HG03045 (cell line): Measurements from ENCODE around the gene CST1.
"Not testable (repeated sequence)": the region's sequence is repeated elsewhere in the genome, so short reads cannot be mapped to it uniquely, and the experiment has no call there.

Source experiments
- ATAC-seq: cut with Tn5 transposase; IDR thresholded peaks from one replicate; pipeline ENCODE4 v1.9.1; 2021; ENCODE audit warnings: mild to moderate bottlenecking, moderate library complexity; ENCODE audit not compliant: unreplicated experiment

Gene CST1

DNA sequence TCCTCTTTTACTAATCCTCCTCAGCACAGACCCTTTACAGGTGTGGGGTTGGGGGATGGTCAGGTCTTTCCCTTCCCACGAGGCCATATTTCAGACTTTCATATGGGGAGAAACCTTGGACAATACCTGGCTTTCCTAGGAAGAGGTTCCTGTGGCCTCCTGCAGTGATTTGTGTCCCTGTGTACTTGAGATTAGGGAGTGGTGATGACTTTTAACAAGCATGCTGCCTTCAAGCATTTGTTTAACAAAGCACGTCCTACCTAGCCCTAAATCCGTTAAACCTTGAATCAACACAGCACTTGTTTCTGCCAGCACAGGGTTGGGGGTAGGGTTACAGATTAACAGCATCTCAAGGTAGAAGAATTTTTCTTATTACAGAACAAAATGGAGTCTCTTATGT, 6.1 kb upstream of the CST1 start:
- ATAC-seq = not testable (repeated sequence)

DNA sequence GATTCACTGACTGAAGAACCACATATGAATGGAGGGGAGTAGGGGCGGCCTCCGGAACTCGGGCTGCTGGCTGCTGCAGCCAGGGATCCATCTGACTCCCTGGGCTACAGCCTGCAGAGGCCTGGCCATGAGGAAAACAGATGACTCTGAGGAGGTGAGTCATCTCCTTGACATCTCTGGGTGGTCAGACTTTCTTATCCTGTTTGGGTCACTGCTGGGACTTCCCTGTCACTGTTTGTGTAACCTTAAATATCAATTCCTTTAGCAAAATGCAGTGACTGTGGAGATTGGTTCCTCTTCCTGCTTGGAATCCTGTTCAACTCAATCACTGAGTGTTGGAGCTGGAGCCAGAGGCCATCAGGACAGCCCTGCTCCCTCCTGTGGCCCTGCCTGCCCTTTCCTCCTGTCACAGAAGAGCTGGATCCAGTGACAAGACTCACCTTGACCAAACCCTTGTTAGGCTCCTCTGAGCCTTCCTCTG, 4.4 kb upstream of the CST1 start:
- ATAC-seq = not testable (repeated sequence)

DNA sequence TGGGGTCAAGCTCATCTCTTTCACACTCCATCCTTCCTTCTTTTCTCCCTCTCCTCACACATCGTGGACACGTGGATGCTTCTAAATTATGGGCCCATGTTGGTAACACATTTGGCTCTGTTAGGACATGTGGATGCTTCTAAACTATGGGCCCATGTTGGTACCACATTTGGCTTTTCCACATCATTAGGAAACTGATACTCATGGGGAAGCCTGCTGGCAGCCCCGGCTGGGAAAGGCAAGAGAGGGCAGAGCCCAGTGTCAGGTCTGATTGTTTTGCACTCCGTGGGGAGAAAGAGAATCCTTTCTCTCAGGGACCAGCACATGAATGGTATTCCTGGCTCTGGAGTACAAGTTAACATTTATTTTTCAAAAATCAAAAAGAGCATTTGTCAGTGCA, 4.0 kb upstream of the CST1 start:
- no peak for ATAC-seq

DNA sequence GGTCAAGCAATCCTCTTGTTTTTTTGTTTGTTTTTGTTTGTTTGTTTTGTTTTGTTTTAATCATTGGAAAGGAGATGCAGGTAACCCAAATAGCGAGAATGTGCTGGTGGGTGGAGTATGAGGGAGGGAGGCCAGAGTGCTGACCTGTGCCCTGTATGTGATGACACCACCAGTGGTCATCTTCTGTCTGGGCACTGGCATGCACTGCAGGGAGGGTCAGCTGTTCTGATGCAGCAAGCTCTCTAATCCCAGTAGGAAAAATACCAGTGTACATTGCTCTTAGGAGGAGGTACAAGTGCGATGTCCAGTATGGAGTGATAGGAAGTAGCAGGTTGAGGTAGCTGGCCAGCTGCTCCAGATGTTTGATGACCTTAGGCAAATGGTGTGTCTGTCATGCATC, 2.9 kb upstream of the CST1 start:
- ATAC-seq = no peak

DNA sequence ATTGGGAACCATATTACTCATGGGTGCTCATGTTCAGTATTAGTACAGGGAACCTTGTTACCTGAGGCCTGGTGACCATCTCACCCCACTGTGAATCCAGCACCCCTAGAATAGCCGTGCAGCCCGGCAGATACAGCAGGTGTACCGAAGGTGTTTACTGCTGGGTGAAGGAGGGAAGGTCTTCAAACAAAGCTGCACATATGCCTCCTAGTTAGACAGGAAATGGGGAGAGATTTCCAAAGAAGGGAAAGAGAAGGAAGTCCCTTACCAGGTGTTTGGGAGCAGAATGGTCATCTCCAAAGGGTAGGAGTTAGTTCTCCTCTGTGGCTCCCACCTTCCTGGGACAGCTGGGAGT, 2.4 kb upstream of the CST1 start:
- no peak for ATAC-seq

DNA sequence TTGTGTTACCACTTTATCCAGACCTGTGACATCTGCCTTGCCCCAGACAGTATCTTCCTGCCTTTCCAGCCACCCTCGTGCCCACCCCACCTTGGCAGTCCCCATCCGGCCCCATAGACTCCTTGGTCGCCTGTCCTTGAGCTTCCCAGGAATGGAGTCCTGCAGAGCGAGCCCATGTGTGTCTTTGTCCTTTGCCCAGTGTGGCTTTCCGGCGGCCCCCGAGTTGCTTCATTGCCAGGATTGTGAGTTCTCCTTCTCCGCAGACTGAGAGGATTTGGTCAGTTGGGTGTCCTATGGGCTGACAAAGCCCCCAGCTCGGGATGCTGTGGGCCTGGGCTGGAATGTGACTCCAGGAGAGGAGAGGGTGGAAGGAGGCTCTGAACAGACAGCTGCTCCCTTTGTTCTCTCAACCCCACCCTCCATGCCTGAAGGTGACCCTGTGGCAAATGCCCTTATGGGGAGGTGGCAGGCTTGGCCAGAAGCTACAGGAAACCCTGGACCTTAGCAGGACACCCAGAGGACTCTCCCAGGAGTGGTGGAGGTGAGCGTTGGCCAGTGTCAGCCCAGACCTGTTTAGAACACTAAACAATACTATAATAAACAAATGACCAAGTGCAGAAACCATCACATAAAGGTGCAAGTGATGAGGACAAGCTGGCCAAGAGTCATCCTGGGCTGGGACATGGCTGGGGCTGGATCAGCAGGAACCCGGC, 1.9 kb upstream of the CST1 start:
- ATAC-seq = no peak

DNA sequence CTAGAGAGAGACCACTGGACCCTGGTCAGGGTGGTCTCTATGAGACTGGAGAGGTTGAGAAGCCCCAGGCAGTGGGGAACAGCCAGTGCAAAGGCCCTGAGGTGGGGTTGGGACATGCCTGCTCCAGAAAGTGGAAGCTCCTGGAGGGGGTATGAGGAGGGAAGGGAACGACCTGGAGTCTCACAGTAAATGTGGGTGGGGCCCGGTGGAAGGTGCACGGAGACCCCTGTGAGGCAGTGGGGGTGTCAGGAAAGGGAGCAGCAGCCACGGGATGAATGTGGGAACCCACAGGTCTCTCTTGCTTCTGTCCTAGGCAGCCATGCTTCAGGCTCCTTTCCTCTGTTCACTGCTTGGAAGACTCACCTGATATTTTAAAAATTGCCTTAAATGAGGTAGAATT, 1.3 kb upstream of the CST1 start:
- no peak for ATAC-seq

DNA sequence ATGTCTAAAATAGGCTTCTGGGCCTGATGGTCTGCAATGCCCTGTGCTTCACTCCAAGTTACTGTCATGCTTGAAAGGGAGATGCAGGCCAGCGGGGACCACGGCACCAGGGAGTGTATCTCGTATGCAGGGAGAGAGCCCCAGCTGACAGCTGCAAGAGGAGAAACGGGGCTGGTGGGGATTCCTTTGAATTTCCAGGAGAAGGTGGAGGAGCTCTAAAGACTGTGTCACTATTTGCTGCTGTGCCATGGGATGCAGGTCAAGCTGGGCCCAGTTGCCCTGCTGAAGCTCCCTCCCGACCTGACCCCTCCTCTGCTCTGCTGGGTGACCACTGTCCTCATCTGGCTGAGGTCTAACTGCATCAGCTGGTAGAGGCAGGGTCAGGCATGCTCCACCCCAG, 989 bp downstream of the CST1 start:
- ATAC-seq = no peak

DNA sequence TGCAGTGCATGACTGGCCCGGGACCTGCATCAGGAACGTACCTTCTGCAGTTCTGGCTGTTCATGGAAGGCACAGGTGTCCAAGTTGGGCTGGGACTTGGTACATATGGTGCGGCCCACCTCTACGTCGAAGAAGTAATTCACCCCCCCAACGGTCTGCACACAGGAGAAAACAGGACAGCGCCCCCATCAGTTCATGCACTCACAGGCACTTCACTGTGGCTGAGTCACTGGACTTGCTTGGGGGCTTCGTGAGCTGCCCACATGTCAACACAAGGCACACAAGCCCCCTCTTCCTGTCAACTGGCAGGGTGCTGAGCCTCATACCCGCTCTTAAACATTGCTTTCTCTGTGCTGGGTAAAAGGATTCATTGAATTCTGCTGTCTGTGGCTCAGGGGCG, 1.8 kb downstream of the CST1 start:
- not testable (repeated sequence) for ATAC-seq

DNA sequence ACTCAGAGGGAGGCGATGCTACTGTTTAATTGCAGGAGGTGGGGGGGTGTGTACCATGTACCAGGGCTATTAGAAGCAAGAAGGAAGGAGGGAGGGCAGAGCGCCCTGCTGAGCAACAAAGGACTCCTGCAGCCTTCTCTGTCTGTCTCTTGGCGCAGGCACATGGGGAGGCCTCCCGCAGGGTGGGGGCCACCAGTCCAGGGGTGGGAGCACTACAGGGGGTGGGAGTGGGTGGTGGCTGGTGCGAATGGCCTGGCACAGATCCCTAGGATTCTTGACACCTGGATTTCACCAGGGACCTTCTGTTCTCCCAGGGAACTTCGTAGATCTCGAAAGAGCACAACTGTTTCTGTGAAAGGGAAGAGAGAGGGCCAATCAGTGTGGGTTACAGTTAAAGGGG, 3.2 kb downstream of the CST1 start:
- ATAC-seq = not testable (repeated sequence)

DNA sequence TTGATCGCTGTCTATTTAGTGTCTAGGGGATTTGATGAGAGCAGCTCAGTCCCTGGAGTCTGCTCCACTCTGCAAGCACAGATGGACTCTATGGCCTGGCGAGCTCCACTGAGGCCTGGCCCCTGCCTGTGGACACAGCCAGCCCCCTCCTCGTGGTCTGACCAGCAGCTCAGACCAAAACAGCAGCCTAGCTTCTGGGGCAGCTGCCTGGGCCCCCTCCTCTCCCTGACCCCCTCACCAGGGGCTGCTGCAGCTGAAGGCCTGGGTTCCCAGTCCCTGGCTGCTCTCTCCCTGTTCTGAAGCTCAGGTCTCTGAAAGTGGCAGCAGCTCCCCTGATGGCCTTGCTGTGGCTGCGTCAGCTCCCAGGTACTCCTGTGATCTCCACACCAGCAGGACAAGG, 3.6 kb downstream of the CST1 start:
- not testable (repeated sequence) for ATAC-seq

DNA sequence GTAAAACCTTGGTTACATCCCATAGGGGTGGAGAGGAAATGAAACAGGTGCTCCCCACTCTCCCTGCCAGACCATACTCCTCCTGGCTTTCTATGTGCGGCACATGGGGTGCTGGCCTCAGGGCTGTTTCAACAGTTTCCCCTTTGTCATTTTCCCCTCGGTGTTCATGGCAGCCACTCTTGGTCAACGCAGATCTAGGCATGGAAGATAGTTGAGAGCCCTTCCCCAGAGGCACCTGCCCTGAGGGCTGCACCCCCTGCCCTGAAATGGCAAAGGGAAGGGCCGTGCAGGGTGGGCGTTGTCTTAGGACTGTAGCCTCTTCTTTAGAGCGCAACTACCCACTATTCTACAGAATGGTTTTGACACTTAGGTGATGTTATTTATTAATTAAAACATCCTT, 4.4 kb downstream of the CST1 start:
- ATAC-seq = no peak

DNA sequence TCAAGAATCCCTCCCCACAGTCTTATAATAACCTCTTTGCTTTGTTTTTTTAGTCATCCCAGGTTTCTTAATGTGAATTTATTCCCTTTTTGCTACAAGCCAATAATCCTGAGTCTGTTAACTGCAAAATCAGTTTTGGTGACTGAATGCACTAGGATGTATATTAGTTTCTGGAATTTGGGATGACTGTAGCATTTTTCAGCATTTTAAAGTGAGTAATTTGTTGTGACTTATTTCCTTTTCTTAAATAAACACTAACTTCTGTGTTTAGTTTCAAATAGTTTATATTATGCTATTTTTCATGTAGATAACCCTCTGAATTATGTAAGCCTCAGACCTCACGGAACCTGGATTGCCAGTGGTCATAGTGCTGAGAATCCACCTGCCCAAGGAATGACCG, 5.5 kb downstream of the CST1 start:
- no peak for ATAC-seq

DNA sequence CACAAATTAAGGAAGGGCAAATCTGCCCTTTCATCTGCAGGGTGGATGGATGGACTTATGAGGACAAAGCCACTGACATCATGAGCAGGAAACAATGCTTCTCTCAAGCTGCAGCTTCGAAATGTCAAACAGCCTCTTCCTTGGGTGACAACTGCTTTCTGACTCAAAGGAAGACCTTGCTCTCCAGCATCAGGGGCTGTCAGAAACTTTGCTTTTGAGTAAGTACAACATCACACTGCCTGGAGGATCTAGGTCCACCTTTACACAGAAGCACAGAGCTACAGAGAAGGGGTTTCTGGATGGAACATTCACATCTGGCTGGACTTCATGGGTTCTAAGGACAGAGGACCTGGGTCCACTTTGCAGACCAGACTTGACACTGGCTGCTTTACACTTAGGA, 5.9 kb downstream of the CST1 start:
- ATAC-seq = no peak

DNA sequence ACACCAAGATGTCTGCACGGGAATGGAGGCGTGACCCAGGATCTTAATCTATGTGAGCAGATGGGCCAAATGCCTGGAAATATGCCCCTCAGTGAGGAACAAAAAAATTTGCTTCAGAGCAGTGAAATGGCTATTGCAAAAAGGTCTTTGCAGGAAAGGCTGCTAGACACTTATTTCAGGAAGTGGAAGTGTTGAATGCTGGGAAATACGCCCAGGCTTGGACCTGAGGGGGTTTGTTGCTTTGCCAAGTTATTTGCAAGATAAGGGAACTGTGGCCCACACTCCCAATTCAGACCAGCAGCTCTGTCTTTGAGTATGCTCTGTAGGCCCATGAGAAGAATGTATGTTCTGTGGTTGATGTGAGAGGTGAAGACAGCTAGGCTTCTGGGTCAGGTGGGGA, 15.3 kb downstream of the CST1 start:
- not testable (repeated sequence) for ATAC-seq

DNA sequence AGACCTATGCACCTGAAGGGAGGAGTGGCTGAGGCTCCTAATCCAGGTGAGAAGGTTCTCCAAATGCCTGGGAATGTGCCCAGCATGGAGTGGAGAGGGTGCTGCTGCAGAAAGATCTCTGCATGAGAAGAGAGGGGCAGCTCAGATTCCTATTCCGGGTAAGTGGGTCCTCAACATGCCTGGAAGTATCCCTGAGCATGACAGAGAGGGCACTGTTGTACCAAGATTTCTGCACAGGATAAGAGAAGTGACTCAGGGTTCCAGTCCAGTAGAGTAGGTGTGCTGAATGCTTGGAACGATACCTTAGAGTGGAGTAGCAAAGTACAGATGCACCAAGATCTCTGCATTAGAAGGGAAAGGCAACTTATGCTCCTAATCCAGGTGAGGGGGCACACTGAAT, 15.8 kb downstream of the CST1 start:
- ATAC-seq = not testable (repeated sequence)

DNA sequence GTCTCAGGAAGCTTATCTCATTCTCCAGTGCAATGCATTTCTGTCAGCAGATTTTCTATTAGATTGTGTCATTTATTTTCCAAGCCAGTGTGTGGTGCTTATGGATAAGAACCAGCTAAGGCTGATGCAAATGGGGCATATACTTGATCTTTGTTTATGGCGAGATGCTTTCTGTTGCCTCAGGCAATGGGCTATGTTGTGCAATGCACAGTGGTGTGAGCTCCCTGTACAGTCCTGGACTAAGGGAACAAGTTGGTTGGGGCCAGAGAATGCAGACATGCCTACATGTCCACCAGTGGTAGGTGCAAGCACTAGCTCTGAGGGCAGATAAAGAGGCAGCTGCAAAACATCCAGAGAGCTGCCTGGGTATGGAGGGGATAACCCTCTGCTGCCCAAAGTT, 16.3 kb downstream of the CST1 start:
- not testable (repeated sequence) for ATAC-seq

DNA sequence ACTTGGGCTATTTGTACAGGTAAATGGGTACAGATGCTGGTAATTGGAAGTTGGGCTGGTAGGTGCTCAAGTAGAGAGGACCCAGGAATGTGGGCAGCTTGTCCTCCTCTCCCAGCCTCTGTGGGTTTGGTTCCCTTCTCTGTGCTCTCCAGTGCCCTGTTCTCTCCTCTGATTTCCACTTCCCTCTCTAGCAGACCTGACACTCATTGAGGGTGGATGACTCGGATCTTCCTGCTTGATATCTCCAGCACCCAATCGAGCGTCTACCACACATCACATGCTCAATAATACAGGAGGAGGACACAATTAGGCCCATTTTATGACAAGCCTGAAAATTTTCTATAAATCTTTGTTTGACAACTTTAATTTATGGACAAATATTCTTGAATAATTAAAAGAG, 23.7 kb downstream of the CST1 start:
- ATAC-seq = no peak

DNA sequence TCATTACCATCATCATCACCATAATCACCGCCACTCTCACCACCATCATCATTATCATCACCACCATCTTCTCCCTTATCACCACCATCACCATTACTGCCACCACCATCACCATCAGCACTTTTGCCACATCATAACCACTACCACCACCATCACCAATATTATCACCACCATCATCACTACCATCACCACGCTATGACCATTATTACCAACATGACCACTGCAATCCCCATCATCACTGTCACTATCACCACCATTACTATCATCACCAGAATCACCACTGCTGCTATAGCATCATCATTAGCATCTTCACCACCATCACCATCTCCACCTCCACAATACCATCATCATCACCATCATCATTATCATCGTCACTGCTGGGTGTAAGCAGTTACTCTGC, 25.6 kb downstream of the CST1 start:
- ATAC-seq = no peak

DNA sequence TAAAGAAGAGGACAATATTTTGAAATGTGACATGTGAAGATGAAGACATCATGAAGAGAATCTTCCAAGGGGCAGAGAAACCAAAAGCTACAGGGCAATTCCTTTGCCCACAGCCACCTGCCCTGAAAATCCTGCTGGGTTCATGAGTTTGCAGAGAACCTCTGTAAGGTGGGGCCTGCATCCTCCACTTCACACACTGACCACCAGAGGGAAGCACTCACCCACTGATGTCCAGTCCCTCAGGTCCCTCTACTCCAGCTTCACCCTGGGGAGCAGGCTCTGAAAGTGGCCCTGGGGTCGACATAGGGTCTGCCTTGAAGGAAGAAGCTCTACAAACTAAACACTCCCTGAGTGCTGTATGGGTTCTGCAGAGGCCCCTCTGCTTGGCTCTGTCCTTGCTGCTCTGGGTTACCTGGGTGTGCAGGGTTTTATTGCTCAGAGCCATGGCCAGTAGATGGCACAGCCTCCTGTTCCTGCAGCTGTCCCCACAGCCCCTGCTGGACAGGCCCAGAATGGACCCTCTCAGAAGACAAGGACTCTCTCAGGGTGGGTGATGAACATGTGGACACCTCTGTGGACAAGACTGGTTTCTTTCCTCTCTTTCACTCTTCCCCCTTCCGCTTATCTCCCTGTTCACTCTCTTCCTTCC, 27.0 kb downstream of the CST1 start:
- not testable (repeated sequence) for ATAC-seq

DNA sequence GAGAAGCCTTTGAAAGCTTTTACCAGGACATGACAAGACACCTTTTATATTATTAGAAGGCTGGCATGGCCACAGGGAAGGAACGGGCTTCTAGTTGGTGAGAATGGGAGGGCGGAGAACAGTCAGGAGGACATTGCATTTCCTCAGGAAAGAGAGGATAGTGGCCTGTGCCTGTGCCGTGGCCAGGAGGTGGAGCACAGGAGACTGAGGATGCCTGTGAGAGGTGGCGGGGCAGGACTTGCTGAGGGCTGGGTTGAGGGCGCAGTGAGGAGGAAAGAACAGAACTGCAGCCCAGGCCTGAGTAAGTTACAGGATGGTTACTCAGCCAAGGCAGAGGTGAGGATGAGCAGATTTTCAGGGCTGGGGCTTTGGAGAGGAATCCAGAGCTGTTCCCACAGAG, 27.9 kb downstream of the CST1 start:
- not testable (repeated sequence) for ATAC-seq

DNA sequence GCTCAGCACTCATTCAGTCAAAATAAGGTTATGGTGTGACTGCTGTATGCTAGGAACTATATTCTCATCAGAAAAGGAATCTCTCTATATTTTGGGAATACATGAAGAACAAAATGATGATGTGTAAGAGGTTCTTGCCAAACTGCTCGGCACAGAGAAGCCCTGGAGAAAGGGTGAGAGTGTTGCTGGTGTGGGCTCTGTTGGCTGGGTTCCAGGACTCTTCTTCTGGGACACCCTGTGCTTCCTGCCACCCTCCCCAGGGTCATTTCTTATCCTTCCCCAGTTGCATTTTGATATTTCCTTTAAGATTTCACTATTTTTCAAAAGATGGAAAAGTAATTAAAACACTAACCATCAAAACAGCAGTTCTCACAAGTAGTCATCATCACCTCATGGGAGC, 28.8 kb downstream of the CST1 start:
- no peak for ATAC-seq

DNA sequence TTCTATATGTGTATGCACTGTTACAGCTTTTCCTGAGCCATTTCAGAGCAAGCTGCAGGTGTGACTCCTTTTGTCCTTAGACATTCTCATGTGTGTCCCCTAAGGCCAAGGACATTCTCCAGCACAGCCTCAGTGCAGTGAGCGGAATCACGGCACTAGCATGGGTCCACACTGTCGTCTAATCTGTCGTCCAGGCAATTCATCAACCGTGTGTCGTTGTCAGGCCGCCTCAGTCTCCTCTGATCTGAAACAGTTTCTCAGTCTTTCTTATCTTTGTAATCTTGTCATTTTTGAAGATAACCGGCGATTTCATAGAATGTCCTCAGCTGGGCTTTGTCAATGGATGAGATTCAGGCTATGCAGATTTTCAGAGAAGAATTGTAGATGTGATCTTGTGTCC, 31.4 kb downstream of the CST1 start:
- ATAC-seq = not testable (repeated sequence)
